Measurements from ENCODE around the gene CREBL2. TPM values are rescaled to one million over a fixed set of nuclear protein-coding genes. Genes with fewer than 3 reads are reported as not detected.

The CREBL2 gene
- total and polyA plus RNA-seq, 10 donors = 14.3 to 76.0 (median 49.2) TPM

- H3K4me3 ChIP-seq = no peak overlapping the region
- H3K27ac ChIP-seq = no peak overlapping the region
- TF ChIP-seq CTCF (IDR thresholded peaks at IDR 0.05 in 8 of 11, conservative IDR thresholded peaks at IDR 0.05 in 3 of 11) (no peak), POLR2A (IDR thresholded peaks at IDR 0.05) (no peak), POLR2AphosphoS5 (IDR thresholded peaks at IDR 0.05) (no peak)
- H3K27me3 ChIP-seq (replicated peaks in 1 of 7) = no peaks in the 10 kb centered on the region
- 66 to 82% (median 78%) methylated on average over 2 to 3 of the region's 3 CpGs for WGBS, 5 donors
- H3K36me3 ChIP-seq = no peaks in the 10 kb centered on the region
- DNase-seq = no peak
- H3K9me3 ChIP-seq = no peaks in the 10 kb centered on the region
- intact Hi-C loops (cut with DNase I; ENCODE audit: low total_unique reads) = no loop called here
- peaks cover 0 to 12% (median 7%) of the 10 kb centered on the region in 6 donors for H3K4me1 ChIP-seq
Observed at GRCh38 chr12:12660201-12660600, 48.5 kb downstream of the CREBL2 start.

GRCh38 chr12:12661086-12661856, 49.6 kb downstream of the CREBL2 start:
- intact Hi-C loops (cut with DNase I; ENCODE audit: low total_unique reads) = no loop called here
- no peak overlapping the region for H3K4me3 ChIP-seq

GRCh38 chr12:12663644-12664294, 52.1 kb downstream of the CREBL2 start:
- no peak for DNase-seq
- Histone ChIP-seq H3K36me3 (no peaks in the 10 kb centered on the region), H3K27me3 (replicated peaks in 1 of 7) (no peaks in the 10 kb centered on the region), H3K27ac (no peak overlapping the region), H3K4me1 (no peaks in the 10 kb centered on the region), H3K4me3 (no peak overlapping the region), H3K9me3 (no peaks in the 10 kb centered on the region)
- WGBS, 5 donors = 82 to 91% (median 88%) methylated on average over 15 of the region's 15 CpGs
- TF ChIP-seq CTCF (IDR thresholded peaks at IDR 0.05 in 8 of 11, conservative IDR thresholded peaks at IDR 0.05 in 3 of 11) = no peak
- TF ChIP-seq POLR2A (IDR thresholded peaks at IDR 0.05) = no peak
- TF ChIP-seq POLR2AphosphoS5 (IDR thresholded peaks at IDR 0.05) = no peak
- intact Hi-C loops (cut with DNase I; ENCODE audit: low total_unique reads) = no loop called here

More at GRCh38 chr12:12661086-12661856, 49.6 kb downstream of the CREBL2 start:
- H3K9me3 ChIP-seq = no peaks in the 10 kb centered on the region
- WGBS, 5 donors = 80 to 90% (median 84%) methylated on average over 7 of the region's 7 CpGs
- no peak overlapping the region for H3K27ac ChIP-seq
- TF ChIP-seq POLR2A (IDR thresholded peaks at IDR 0.05) = no peak
- no peak for TF ChIP-seq POLR2AphosphoS5 (IDR thresholded peaks at IDR 0.05)
- no peaks in the 10 kb centered on the region for H3K36me3 ChIP-seq
- peaks cover 0 to 2% (median under 1%) of the 10 kb centered on the region in 6 donors for H3K4me1 ChIP-seq
- no peaks in the 10 kb centered on the region for H3K27me3 ChIP-seq (replicated peaks in 1 of 7)
- DNase-seq = no peak

- no peak overlapping the region for H3K4me3 ChIP-seq
- no peaks in the 10 kb centered on the region for H3K27me3 ChIP-seq (replicated peaks in 1 of 7)
- no peaks in the 10 kb centered on the region for H3K36me3 ChIP-seq
- no peak for DNase-seq
- no peaks in the 10 kb centered on the region for H3K9me3 ChIP-seq
- H3K27ac ChIP-seq = no peak overlapping the region
- H3K4me1 ChIP-seq = no peaks in the 10 kb centered on the region
- WGBS, 5 donors = 69 to 76% (median 74%) methylated on average over 13 of the region's 13 CpGs
- intact Hi-C loops (cut with DNase I; ENCODE audit: low total_unique reads) = no loop called here
- no peak for TF ChIP-seq POLR2AphosphoS5 (IDR thresholded peaks at IDR 0.05)
- TF ChIP-seq CTCF (IDR thresholded peaks at IDR 0.05 in 8 of 11, conservative IDR thresholded peaks at IDR 0.05 in 3 of 11) = no peak
- TF ChIP-seq POLR2A (IDR thresholded peaks at IDR 0.05) = no peak
Observed at GRCh38 chr12:12665194-12665593, 53.5 kb downstream of the CREBL2 start.

Measured in spleen (tissue), 11 donors.